ENCODE measurements around the gene SMARCE1. TPM values are rescaled to one million over a fixed set of nuclear protein-coding genes. Genes with fewer than 3 reads are reported as not detected.

The SMARCE1 gene
- total and polyA plus RNA-seq, 2 of the 4 experiments (the other 2 are of a cell fraction) = 66.2 to 119 TPM

DNA sequence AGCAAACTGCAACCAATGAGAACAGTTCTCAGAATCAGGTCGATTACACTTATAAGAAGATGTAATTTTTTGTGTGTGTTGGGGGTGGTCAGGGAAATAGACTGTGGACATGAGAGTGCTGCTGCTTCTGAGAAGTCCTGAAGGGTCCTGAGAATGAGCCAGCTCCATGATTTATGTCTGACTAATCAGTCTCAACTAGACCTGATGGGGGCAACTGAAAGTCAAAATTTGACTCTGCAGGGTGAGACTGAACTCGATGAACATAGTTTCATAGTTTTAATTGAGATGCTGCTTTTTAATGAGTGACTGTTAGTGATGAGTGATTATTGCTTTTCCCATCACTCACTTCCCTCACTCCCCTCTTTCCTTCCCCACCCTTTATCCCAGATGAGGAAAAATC, 37.3 kb downstream of the SMARCE1 start:
- no peak overlapping the region for H4K5ac ChIP-seq (ENCODE audit: low read depth, low read length)
- no peak overlapping the region for H2BK15ac ChIP-seq (ENCODE audit: low read depth, low read length)
- H2AK5ac ChIP-seq (ENCODE audit: low read depth, low read length) = no peak overlapping the region
- no peak overlapping the region for H3K9ac ChIP-seq (ENCODE audit: low read depth, low read length)
- no peaks in the 10 kb centered on the region for H3K79me1 ChIP-seq (ENCODE audit: low read depth in 1 of 2, low read length in 2 of 2)
- no peak overlapping the region for H2BK120ac ChIP-seq (ENCODE audit: low read depth, low read length)
- TF ChIP-seq FOS (IDR thresholded peaks at IDR 0.05; ENCODE audit: low read depth, low read length) (no peak), SMC3 (IDR thresholded peaks at IDR 0.05; ENCODE audit: low read depth, low read length) (no peak), ELK1 (IDR thresholded peaks at IDR 0.05; ENCODE audit: borderline replicate concordance, low read depth, low read length) (no peak), NFE2L2 (IDR thresholded peaks at IDR 0.05; ENCODE audit: low read depth, low read length) (no peak), MXI1 (IDR thresholded peaks at IDR 0.05; ENCODE audit: borderline replicate concordance, low read depth, low read length) (no peak), POLR2A (IDR thresholded peaks at IDR 0.05; ENCODE audit: low read depth, low read length) (no peak), RCOR1 (IDR thresholded peaks at IDR 0.05; ENCODE audit: insufficient replicate concordance, low read length) (no peak), USF2 (IDR thresholded peaks at IDR 0.05; ENCODE audit: low read depth, low read length) (no peak), MAZ (IDR thresholded peaks at IDR 0.05; ENCODE audit: borderline replicate concordance, low read depth, low read length) (no peak), MAFK (IDR thresholded peaks at IDR 0.05; ENCODE audit: low read depth, low read length) (no peak), BHLHE40 (IDR thresholded peaks at IDR 0.05; ENCODE audit: low read depth, low read length) (no peak)
- TF ChIP-seq, protein P1, sequence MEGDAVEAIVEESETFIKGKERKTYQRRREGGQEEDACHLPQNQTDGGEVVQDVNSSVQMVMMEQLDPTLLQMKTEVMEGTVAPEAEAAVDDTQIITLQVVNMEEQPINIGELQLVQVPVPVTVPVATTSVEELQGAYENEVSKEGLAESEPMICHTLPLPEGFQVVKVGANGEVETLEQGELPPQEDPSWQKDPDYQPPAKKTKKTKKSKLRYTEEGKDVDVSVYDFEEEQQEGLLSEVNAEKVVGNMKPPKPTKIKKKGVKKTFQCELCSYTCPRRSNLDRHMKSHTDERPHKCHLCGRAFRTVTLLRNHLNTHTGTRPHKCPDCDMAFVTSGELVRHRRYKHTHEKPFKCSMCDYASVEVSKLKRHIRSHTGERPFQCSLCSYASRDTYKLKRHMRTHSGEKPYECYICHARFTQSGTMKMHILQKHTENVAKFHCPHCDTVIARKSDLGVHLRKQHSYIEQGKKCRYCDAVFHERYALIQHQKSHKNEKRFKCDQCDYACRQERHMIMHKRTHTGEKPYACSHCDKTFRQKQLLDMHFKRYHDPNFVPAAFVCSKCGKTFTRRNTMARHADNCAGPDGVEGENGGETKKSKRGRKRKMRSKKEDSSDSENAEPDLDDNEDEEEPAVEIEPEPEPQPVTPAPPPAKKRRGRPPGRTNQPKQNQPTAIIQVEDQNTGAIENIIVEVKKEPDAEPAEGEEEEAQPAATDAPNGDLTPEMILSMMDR (conservative IDR thresholded peaks at IDR 0.05; ENCODE audit: low read depth, low read length) = no peak
- no peaks in the 10 kb centered on the region for H3K9me3 ChIP-seq (ENCODE audit: control insufficient read depth, insufficient read depth, low read length)
- H3K56ac ChIP-seq (ENCODE audit: extremely low read depth, insufficient read depth, low read length) = no peak overlapping the region
- H3K4me2 ChIP-seq (ENCODE audit: low read depth, low read length) = no peak overlapping the region
- no peak overlapping the region for H2AFZ ChIP-seq (replicated peaks; ENCODE audit: low read length, poor library complexity)
- 80% methylated on average over 1 of the region's 2 CpGs; no CpG with 5 or more reads in 1 of the 2 experiments for WGBS, 2 experiments (ENCODE audit: extremely low coverage in 2 of 2, insufficient read length in 1 of 2)
- no peak overlapping the region for H4K8ac ChIP-seq (ENCODE audit: low read depth in 2 of 2, low read length in 2 of 2)
- intact Hi-C loops (cut with micrococcal nuclease) = no loop called here
- no peak overlapping the region for H4K91ac ChIP-seq (ENCODE audit: insufficient read depth, low read depth, low read length)
- ChIA-PET POLR2A (ENCODE audit: unreplicated experiment) (no interaction called here), CTCF (interaction anchor here (0.6 kb wide), 2 partner anchors 199 to 630 kb away, joined by 3 read pairs; no protein-coding TSS in a partner anchor)
- H2AK9ac ChIP-seq (replicated peaks; ENCODE audit: low read depth, low read length, poor library complexity) = no peak overlapping the region
- no TSS peak for BruUV-seq (replicated peaks)
- H3K4me1 ChIP-seq (ENCODE audit: control insufficient read depth, insufficient read depth, low read length) = no peaks in the 10 kb centered on the region; the same call in 1 of the 2 replicates
- dilution Hi-C loops (cut with HindIII; ENCODE audit: low sequenced_read_pairs, unreplicated experiment) = no loop called here
- no peaks in the 10 kb centered on the region for H4K20me1 ChIP-seq (ENCODE audit: insufficient read depth, low read length)
- no peak overlapping the region for H3K18ac ChIP-seq (ENCODE audit: low read depth, low read length)
- H3K9me1 ChIP-seq (ENCODE audit: insufficient read depth, low read length) = no peaks in the 10 kb centered on the region
- DNase-seq (no peak), ATAC-seq (ENCODE audit: low read depth) (no peak)
- no peak overlapping the region for H2BK20ac ChIP-seq (ENCODE audit: low read depth, low read length)
- H3K4ac ChIP-seq (ENCODE audit: low read depth, low read length) = no peak overlapping the region
- in situ Hi-C loops (cut with MboI; ENCODE audit: low sequenced_read_pairs) = no loop called here
- H3K4me3 ChIP-seq (ENCODE audit: insufficient read depth, low read depth, low read length) = no peak overlapping the region
- no peak overlapping the region for H3K23ac ChIP-seq (ENCODE audit: low read depth, low read length)
- no peak overlapping the region for H3K27ac ChIP-seq (ENCODE audit: insufficient read depth, low read length)
- H2BK5ac ChIP-seq (ENCODE audit: low read depth, low read length, poor library complexity, severe bottlenecking) = no peak overlapping the region
- H3K14ac ChIP-seq (replicated peaks; ENCODE audit: low read depth, low read length) = no peak overlapping the region
- H3K36me3 ChIP-seq (ENCODE audit: control insufficient read depth, insufficient read depth, low read length) = no peaks in the 10 kb centered on the region
- H3K27me3 ChIP-seq (ENCODE audit: control insufficient read depth, insufficient read depth, low read length) = peaks cover 57% of the 10 kb centered on the region

Data from IMR-90 (cell line).